Putamen (tissue), 1 donor: ENCODE measurements around the gene IFI30.

Experiments
- DNase-seq: peaks from one replicate; pipeline ENCODE4 v3.0.0-alpha.2; 2016; ENCODE audit warnings: low spot score

The IFI30 gene

DNA sequence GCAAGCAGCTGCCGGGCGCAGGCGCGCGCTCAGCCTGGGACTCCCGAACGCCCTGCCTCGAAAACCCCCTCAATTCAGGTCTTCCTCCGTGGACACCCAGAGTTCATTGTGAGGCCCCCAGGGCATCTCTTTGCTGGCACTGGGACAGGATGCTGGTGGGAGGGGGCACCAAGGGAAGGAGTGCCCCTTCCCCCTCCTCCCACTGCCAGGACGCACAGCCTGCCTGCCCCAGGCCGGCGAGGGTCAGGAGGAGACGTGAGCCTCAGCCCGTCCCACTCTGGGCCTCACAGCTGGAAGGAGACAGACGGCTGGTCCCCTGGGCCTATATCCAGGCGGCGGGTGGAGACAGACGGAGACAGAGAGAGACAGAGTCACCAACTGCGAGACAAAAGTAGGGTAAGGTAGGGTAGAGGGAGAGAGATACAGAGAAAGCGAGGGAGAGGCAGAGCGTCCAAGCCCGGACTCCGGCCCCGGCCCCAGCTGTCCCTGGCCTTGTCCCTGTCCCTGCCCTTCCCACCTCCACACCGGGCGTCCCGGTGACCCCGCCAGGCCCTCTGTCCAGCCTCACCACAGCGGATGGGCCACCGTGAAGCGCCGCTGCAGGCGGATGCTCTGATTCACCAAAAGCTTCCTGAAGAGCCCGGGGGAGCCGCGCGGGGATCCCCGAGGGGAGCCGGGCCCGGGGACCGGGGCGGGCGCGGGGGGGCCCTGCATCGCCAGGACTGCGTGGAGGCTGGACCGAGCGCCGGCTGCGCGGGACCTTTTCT is 52.3 kb downstream of the IFI30 start, which contains the start of gene PDE4C:
TSS of gene PDE4C (minus strand) at position 737 of the 767 bp plus-strand sequence. CDS start at position 714, 23 bp downstream.
- DNase-seq, result no peak

DNA sequence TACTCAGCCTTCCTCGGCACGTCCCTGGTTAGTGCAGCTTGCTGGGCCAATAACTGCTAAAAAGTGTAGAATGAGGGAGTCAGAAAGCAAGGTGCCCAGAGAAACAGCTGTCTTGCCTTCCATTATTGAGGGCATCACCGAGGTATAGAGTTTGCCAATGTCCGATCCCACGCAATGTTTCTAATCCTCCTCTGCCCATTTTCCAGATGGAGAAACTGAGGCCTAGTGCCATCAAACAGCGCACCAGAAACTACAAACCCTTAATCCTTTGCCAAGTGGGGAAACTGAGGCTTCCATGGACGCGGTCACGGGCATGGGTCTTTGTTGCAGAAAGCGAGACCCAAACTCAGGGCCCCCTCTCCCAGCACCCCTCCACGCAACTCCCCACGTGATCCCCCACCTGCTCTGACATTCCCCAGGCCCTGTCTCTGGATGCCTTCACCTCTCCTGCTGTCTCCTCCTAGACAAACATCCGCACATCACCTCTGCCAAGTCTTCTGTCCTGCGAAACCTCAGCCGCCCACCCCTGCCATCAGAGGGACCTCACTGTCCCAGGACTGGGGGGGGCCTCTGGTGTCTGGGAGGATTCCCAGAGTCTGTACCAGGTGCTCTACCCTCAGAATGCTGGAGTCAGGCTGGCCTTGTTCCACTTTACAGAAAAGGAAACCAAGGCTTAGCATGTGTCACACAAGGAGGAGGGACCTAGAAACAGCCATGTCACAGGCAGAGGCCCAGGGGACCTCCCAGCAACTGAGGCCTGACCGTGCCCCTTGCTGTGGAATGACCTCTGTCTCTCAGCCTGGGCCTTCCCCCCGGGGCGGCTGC is 53.6 kb downstream of the IFI30 start:
- no peak for DNase-seq
